Embryonic facial prominence (tissue), 1 donor: ENCODE data around the gene RPS6KA4.
"Not testable (repeated sequence)": the region's sequence is repeated elsewhere in the genome, so short reads cannot be mapped to it uniquely, and the experiment has no call there.

Experiments
- DNase-seq: peaks from one replicate; pipeline ENCODE4 v3.0.0-alpha.2; 2016; ENCODE audit errors: extremely low spot score

Gene RPS6KA4

GRCh38 chr11:64358907-64359711 is at the start of gene RPS6KA4:
Gene RPS6KA4, plus strand, starts transcription at chr11:64359162. Its CDS starts 74 bp downstream, at chr11:64359236.
- DNase-seq, result no peak

DNA sequence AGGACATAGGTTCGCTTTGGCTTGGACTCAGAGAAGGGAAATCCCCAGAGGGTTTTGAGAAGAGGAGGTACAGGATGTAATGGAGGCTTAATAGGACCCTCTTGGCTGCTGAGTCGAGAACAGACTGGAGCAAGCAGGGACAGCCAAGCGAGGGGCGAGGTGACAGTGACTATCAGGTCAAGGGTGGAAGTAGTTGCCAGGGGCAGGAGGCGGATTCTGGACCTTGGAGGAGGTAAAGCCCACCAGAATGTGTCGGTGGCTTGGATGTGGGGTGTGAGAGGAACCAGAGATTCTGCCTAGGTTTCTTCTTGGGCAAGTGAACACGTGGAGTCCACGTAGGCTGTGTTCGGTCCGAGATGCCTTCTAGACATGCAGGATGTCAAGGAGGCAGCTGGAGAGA is 46.0 kb upstream of the RPS6KA4 start:
- no peak for DNase-seq

DNA sequence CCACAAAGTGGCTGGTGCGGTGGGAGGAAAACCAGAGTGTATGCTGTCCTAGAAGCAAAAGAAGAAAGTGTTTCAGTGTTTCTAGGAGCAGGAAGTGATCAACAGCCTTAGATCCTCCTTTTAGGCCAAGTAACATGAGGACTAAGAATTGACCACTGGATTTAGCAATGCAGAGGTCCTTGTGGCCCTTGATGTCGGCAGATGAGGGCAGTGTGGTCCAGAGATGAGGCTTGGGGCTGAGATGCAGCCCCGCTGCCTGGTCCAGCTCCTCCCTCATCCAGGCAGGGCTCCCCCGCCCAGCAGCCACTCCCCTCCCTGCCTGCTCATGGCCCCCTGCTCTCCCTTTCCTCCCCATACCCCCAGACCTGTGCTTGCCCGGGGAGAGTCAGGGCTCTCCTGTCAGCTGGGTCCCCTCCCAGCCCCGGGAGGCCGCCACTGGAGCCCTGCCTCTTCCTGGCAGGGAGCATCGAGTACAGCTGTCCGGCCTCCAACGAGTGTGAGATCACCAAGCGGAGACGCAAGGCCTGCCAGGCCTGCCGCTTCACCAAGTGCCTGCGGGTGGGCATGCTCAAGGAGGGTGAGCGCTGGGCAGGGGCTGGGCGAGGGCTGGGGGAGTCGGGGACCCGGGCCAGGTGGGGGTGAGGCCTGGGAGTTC is 45.3 kb upstream of the RPS6KA4 start:
- no peak for DNase-seq

- DNase-seq, result no peak
Measured at GRCh38 chr11:64314146-64314804, 44.7 kb upstream of the RPS6KA4 start.

DNA sequence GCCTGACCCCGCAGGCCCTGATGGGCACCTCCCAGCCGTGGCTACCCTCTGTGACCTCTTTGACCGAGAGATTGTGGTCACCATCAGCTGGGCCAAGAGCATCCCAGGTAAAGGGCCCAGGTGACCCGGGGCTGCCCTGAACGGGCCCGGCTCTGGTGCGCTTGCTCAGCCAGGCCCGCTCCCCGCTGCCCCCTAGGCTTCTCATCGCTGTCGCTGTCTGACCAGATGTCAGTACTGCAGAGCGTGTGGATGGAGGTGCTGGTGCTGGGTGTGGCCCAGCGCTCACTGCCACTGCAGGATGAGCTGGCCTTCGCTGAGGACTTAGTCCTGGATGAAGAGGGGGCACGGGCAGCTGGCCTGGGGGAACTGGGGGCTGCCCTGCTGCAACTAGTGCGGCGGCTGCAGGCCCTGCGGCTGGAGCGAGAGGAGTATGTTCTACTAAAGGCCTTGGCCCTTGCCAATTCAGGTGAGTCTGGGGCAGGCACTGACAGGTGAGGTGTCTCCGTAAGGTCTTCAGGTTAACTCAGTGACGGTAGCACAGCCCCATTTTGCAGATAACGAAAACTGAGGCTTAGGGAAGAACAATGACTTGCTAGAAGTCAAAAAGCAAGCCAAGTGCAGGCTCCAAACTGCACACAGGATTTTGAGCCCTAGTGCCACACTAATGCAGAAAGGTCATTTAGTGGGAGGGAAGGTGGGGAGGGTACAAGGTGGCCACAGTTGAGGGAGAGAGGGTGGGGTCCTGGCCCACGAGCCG is 44.0 kb upstream of the RPS6KA4 start:
- DNase-seq, result no peak

DNA sequence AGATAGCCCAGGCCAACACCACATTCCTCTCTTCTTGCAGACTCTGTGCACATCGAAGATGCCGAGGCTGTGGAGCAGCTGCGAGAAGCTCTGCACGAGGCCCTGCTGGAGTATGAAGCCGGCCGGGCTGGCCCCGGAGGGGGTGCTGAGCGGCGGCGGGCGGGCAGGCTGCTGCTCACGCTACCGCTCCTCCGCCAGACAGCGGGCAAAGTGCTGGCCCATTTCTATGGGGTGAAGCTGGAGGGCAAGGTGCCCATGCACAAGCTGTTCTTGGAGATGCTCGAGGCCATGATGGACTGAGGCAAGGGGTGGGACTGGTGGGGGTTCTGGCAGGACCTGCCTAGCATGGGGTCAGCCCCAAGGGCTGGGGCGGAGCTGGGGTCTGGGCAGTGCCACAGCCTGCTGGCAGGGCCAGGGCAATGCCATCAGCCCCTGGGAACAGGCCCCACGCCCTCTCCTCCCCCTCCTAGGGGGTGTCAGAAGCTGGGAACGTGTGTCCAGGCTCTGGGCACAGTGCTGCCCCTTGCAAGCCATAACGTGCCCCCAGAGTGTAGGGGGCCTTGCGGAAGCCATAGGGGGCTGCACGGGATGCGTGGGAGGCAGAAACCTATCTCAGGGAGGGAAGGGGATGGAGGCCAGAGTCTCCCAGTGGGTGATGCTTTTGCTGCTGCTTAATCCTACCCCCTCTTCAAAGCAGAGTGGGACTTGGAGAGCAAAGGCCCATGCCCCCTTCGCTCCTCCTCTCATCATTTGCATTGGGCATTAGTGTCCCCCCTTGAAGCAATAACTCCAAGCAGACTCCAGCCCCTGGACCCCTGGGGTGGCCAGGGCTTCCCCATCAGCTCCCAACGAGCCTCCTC is 43.1 kb upstream of the RPS6KA4 start:
- not testable (repeated sequence) for DNase-seq

GRCh38 chr11:64316672-64317324 is 42.2 kb upstream of the RPS6KA4 start:
- DNase-seq, result no peak

GRCh38 chr11:64317325-64317960 is 41.5 kb upstream of the RPS6KA4 start, which contains the start of gene TRMT112:
Gene TRMT112, minus strand, starts transcription at chr11:64317559. Its CDS starts 33 bp downstream, at chr11:64317526.
- DNase-seq, result peak; percentile 96

DNA sequence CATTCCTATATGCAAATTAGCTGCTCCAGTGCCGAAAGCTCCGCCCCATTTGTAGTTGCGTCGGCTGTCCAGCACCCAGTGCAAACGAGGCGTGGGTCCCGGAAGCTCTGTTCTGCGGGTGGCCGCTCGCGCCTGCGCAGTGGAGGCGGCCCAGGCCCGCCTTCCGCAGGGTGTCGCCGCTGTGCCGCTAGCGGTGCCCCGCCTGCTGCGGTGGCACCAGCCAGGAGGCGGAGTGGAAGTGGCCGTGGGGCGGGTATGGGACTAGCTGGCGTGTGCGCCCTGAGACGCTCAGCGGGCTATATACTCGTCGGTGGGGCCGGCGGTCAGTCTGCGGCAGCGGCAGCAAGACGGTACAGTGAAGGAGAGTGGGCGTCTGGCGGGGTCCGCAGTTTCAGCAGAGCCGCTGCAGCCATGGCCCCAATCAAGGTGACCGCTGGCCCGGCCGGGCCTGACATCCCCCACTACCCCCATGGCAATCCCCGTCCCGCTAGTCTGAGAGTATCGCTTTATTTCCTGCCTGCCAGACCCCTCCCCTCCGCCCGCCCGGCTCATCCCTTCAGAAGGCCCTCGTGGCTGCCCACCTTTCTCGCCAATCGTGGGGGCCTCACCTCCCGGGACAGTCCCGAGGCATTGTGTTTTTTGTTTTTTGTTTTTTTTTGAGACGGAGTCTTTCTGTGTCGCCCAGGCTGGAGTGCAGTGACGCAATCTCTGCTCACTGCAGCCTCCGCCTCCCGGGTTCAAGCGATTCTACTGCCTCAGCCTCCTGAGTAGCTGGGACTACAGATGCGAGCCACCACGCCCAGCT is 40.8 kb upstream of the RPS6KA4 start, which contains the start of gene PRDX5:
PRDX5 (plus strand) TSS at position 161 of the 805 bp plus-strand sequence; CDS start at position 256, 95 bp downstream.
- peak; percentile 93 for DNase-seq

DNA sequence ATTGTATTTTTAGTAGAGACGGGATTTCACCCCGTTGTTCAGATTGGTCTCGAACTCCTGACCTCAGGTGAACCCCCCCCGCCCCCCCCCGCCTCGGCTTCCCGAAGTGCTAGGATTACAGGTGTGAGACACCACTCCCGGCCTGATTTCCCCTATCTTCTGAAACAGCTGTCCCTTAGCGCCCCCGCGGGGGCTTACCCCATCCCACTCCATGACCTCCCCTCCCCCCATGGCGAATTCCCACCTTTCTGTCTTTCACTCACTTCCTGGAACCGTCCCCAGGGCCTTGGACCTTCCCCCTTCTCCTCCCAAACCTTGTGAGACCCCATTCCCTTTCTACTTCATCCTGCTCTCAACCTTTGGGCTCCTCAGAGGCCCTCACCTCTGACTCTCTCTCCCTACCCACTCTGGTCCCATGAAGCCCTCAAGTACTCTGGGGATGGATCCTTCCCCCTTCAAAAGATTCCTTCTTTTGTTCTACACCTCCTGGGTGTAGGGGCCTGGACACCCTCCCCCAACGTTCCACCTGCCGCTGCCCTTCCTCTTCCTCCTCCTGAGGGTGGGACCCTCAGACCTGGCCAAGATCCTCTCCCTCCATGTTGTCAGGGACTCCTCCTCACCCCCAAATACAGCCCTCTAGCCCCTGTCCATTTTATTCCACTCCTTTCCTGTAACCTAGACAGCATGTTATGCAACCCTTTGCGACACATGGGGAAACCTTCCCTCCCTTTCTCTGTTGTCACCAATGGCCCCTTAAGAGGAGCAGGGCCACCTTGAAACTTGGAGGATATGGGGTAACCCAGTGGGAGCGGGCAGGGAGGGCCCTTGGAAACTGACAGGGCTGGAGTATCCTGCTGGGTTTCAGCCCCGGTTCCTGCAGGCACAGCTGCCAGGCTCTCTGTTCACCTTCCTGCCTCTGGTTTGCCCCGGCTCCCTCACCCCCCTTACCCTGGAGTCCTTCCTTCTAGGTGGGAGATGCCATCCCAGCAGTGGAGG is 39.9 kb upstream of the RPS6KA4 start:
- no peak for DNase-seq

- no peak for DNase-seq
Measured at GRCh38 chr11:64320556-64320955, 38.4 kb upstream of the RPS6KA4 start.

GRCh38 chr11:64321026-64321425 is 37.9 kb upstream of the RPS6KA4 start:
- no peak for DNase-seq

GRCh38 chr11:64321533-64321932 is 37.4 kb upstream of the RPS6KA4 start:
- DNase-seq, result no peak

- no peak for DNase-seq
Measured at GRCh38 chr11:64322925-64323260, 36.1 kb upstream of the RPS6KA4 start.

- DNase-seq, result no peak
Measured at GRCh38 chr11:64323373-64323772, 35.6 kb upstream of the RPS6KA4 start.

DNA sequence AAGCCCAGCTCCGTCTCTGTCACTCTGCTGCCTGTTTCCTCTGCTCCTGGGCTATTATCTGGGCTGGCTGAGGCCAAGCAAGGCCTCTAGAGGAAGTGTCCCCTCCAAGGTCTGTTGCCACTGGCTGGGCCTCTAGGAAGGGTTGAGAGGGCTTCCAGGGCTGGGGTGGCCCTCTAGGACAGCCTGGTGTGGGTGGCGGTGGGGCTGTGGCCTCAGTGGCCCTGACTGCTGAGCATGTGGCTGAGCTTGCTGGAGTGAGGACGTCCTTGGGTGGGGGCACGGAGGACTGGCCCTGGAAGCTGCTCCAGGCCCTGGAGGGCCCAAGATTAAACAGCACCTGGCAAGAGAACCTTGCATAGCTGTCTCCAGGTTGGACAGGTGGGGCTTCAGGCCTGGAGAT is 35.0 kb upstream of the RPS6KA4 start:
- not testable (repeated sequence) for DNase-seq

GRCh38 chr11:64324692-64325469 is 34.1 kb upstream of the RPS6KA4 start:
- DNase-seq, result no peak
